Measurements from ENCODE around the gene PDCD1LG2. TPM values are rescaled to one million over a fixed set of nuclear protein-coding genes. Genes with fewer than 3 reads are reported as not detected.
"Not testable (repeated sequence)": the region's sequence is repeated elsewhere in the genome, so short reads cannot be mapped to it uniquely, and the experiment has no call there.

The PDCD1LG2 gene
- total and polyA plus RNA-seq, 5 donors from 2014 or later: 0.85 to 2.5 (median 1.0) TPM; not detected in 1

DNA sequence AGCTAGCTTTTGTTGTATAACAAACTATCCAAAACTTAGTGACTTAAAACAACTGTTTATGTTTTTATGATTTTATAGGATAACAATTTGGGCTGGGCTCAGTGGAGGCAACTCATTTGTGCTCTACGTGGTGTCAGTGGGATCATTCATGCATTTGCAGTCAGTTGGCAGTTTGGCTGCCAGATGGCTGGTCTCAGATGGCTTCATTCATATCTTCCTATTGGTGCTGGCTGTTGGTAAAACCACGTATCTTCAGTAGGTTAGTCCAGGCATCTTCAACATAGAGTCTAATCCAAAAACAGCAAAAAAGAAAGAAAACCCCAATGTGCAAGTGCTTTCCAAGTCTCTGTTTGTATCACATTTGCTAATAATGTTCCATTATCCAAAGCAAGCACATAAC lies 66.9 kb downstream of the PDCD1LG2 start:
- Mint-ChIP-seq H3K9me3 (peaks cover 0 to 4% (median 0%) of the 10 kb centered on the region in 7 donors), H3K36me3 (peaks cover 16% of the 10 kb centered on the region), H3K4me3 (no peak overlapping the region), H3K27me3 (no peaks in the 10 kb centered on the region), H3K4me1 (peaks cover 0 to 9% (median 6%) of the 10 kb centered on the region in 4 donors), H3K27ac (peak overlapping the region in 1 of 3 donors; percentile 17)
- H3K9me3 ChIP-seq (ENCODE audit: control insufficient read depth in 2 of 2, low read length in 2 of 2): no peaks in the 10 kb centered on the region
- H3K27ac ChIP-seq (ENCODE audit: insufficient read depth, low read length, poor library complexity, severe bottlenecking): no peak overlapping the region
- H3K4me3 ChIP-seq (ENCODE audit: low read depth, low read length): no peak overlapping the region
- no peaks in the 10 kb centered on the region for H3K36me3 ChIP-seq (ENCODE audit: control insufficient read depth, insufficient read depth, low read length)
- H3K27me3 ChIP-seq (ENCODE audit: control insufficient read depth, insufficient read depth, low read length): no peaks in the 10 kb centered on the region
- no peaks in the 10 kb centered on the region for H3K4me1 ChIP-seq (ENCODE audit: control insufficient read depth, insufficient read depth, low read length, poor library complexity, severe bottlenecking)
- ATAC-seq (ENCODE audit: low read depth in 2 of 2) (no peak), DNase-seq (no peak)

DNA sequence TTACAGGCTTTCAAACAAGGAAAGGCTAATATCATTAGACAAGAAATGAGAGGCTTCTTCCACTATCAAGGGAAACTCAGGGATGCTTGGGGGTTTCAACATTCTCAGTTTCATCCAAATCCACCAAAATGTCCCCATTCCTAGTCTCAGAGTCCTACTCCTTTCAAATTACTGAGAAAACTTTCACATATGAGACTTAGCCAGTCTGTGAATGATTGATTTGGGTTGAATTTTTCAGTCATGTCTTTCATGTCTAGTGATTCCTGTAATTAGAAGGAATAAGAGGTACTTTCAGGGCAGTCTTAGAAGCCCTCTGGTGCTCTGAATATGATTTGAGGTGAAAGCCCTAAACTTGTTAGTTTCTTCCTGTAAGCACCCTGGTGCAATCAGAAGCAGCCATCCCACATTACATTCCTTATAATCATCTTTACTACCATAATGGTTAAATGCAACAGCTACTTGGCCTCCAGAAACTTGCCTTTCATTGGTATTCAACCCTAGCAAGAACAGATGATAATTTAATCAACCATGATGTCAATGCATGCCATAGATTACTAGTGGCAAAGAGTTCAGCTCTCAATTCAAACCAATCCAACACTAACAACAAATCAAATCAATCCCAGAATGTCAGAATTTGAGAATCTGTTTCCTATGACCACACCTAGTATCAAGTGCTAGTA lies 67.8 kb downstream of the PDCD1LG2 start:
- peaks cover 16% of the 10 kb centered on the region for H3K36me3 Mint-ChIP-seq
- H3K27me3 Mint-ChIP-seq: no peaks in the 10 kb centered on the region
- ATAC-seq (ENCODE audit: low read depth in 2 of 2) (no peak), DNase-seq (no peak)
- no peaks in the 10 kb centered on the region for H3K4me1 ChIP-seq (ENCODE audit: control insufficient read depth, insufficient read depth, low read length, poor library complexity, severe bottlenecking)
- H3K27ac Mint-ChIP-seq: peak overlapping the region; percentile 27 to 64 (median 38)
- H3K9me3 ChIP-seq (ENCODE audit: control insufficient read depth in 2 of 2, low read length in 2 of 2): no peaks in the 10 kb centered on the region
- no peak overlapping the region for H3K4me3 Mint-ChIP-seq
- H3K4me1 Mint-ChIP-seq: peaks cover 0 to 9% (median 8%) of the 10 kb centered on the region in 4 donors
- no peak overlapping the region for H3K27ac ChIP-seq (ENCODE audit: insufficient read depth, low read length, poor library complexity, severe bottlenecking)
- no peak overlapping the region for H3K4me3 ChIP-seq (ENCODE audit: low read depth, low read length)
- no peaks in the 10 kb centered on the region for H3K27me3 ChIP-seq (ENCODE audit: control insufficient read depth, insufficient read depth, low read length)
- H3K36me3 ChIP-seq (ENCODE audit: control insufficient read depth, insufficient read depth, low read length): no peaks in the 10 kb centered on the region
- peaks cover 0 to 3% (median 0%) of the 10 kb centered on the region in 7 donors for H3K9me3 Mint-ChIP-seq

DNA sequence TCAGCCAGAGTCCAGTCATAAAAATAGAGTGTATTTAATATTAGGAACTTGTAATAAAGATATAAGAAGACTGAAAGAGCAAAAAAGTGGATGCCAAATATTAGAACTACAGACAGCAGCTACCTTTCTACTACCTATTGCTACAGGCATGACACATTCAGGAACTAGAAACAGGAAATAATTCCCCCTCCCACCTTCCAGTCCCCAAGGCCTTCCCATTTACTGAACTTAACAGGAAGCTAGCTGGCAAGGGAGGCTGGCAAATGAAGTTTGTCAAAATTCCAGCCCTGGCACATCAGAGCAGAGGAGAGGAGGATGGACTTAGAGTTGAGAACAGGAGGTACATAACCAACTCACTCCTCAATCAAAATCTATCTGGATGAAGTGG lies 68.4 kb downstream of the PDCD1LG2 start:
- ATAC-seq (ENCODE audit: low read depth in 2 of 2) (no peak), DNase-seq (no peak)
- H3K4me3 Mint-ChIP-seq: no peak overlapping the region
- peak overlapping the region; percentile 6 to 64 (median 38) for H3K27ac Mint-ChIP-seq
- H3K36me3 Mint-ChIP-seq: peaks cover 16% of the 10 kb centered on the region
- H3K27me3 Mint-ChIP-seq: no peaks in the 10 kb centered on the region
- peaks cover 0 to 9% (median 8%) of the 10 kb centered on the region in 4 donors for H3K4me1 Mint-ChIP-seq
- Histone ChIP-seq H3K27me3 (ENCODE audit: control insufficient read depth, insufficient read depth, low read length) (no peaks in the 10 kb centered on the region), H3K9me3 (ENCODE audit: control insufficient read depth in 2 of 2, low read length in 2 of 2) (no peaks in the 10 kb centered on the region), H3K36me3 (ENCODE audit: control insufficient read depth, insufficient read depth, low read length) (no peaks in the 10 kb centered on the region), H3K27ac (ENCODE audit: insufficient read depth, low read length, poor library complexity, severe bottlenecking) (no peak overlapping the region), H3K4me3 (ENCODE audit: low read depth, low read length) (no peak overlapping the region), H3K4me1 (ENCODE audit: control insufficient read depth, insufficient read depth, low read length, poor library complexity, severe bottlenecking) (no peaks in the 10 kb centered on the region)
- peaks cover 0 to 3% (median 0%) of the 10 kb centered on the region in 7 donors for H3K9me3 Mint-ChIP-seq

DNA sequence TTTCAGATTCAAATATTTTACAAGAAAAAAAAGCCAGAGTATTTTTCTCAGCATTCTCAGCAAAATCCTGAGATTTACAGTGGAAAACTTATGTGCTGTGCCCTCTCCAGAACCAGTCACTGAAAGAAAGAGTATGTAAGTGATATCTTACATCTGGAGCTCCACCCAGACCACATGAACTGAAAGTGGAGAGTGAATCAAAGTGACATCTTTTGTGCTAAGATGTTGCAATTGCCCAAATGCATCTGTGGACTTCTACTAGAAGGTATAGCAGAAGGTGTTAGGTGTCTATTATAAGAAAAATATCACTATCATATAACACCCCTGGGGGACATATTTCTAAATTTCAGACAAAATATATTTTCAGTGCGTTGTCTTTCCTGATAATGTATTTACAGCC lies 69.5 kb downstream of the PDCD1LG2 start:
- Mint-ChIP-seq H3K27me3 (no peaks in the 10 kb centered on the region), H3K27ac (no peak overlapping the region), H3K9me3 (peaks cover 0 to 2% (median 0%) of the 10 kb centered on the region in 7 donors), H3K4me1 (peaks cover 5 to 9% (median 8%) of the 10 kb centered on the region in 4 donors), H3K4me3 (no peak overlapping the region), H3K36me3 (peaks cover 15% of the 10 kb centered on the region)
- no peak for DNase-seq
- no peaks in the 10 kb centered on the region for H3K36me3 ChIP-seq (ENCODE audit: control insufficient read depth, insufficient read depth, low read length)
- no peak overlapping the region for H3K4me3 ChIP-seq (ENCODE audit: low read depth, low read length)
- H3K27ac ChIP-seq (ENCODE audit: insufficient read depth, low read length, poor library complexity, severe bottlenecking): no peak overlapping the region
- H3K27me3 ChIP-seq (ENCODE audit: control insufficient read depth, insufficient read depth, low read length): no peaks in the 10 kb centered on the region
- ATAC-seq (ENCODE audit: low read depth in 2 of 2): no peak
- H3K9me3 ChIP-seq (ENCODE audit: control insufficient read depth in 2 of 2, low read length in 2 of 2): no peaks in the 10 kb centered on the region
- H3K4me1 ChIP-seq (ENCODE audit: control insufficient read depth, insufficient read depth, low read length, poor library complexity, severe bottlenecking): no peaks in the 10 kb centered on the region

DNA sequence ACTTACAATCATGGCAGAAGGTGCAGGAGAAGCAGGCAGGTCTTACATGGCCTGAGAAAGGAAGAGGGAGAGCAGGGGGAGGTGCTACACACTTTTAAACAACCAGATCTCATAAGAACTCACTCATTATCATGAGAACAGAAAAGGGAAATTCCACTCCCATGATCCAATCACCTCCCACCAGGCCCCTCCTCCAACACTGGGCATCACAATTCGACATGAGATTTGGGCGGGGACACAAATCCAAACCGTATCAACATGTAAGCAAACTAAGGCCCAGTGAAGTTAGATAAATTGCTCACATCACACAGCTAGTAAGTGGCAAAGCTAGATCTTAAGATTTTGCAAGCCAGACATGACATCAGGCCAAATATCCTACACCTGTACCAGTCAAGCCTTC lies 70.3 kb downstream of the PDCD1LG2 start:
- Histone ChIP-seq H3K4me3 (ENCODE audit: low read depth, low read length) (no peak overlapping the region), H3K36me3 (ENCODE audit: control insufficient read depth, insufficient read depth, low read length) (no peaks in the 10 kb centered on the region), H3K27ac (ENCODE audit: insufficient read depth, low read length, poor library complexity, severe bottlenecking) (no peak overlapping the region), H3K27me3 (ENCODE audit: control insufficient read depth, insufficient read depth, low read length) (no peaks in the 10 kb centered on the region), H3K9me3 (ENCODE audit: control insufficient read depth in 2 of 2, low read length in 2 of 2) (no peaks in the 10 kb centered on the region), H3K4me1 (ENCODE audit: control insufficient read depth, insufficient read depth, low read length, poor library complexity, severe bottlenecking) (no peaks in the 10 kb centered on the region)
- ATAC-seq (ENCODE audit: low read depth in 2 of 2): no peak
- H3K9me3 Mint-ChIP-seq: peaks cover 0 to 2% (median 0%) of the 10 kb centered on the region in 7 donors
- DNase-seq: no peak
- H3K27ac Mint-ChIP-seq: peak overlapping the region in 1 of 3 donors; percentile 45
- H3K36me3 Mint-ChIP-seq: peaks cover 10% of the 10 kb centered on the region
- H3K4me3 Mint-ChIP-seq: no peak overlapping the region
- peaks cover 5 to 11% (median 8%) of the 10 kb centered on the region in 4 donors for H3K4me1 Mint-ChIP-seq
- no peaks in the 10 kb centered on the region for H3K27me3 Mint-ChIP-seq

DNA sequence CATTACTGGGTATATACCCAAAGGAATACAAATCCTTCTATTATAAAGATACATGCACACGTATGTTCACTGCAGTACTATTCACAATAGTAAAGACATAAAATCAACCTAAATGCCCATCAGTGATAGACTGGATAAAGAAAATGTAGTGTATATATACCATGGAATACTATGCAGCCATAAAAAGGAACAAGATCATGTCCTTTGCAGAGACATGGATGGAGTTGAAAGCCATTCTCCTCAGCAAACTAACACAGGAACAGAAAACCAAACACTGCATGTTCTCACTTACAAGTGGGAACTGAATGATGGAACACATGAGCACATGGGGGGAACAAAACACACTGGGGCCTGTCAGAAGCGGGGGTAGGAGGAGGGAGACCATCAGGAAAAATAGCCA lies 71.4 kb downstream of the PDCD1LG2 start:
- H3K4me3 Mint-ChIP-seq; H3K9me3 ChIP-seq (ENCODE audit: control insufficient read depth in 2 of 2, low read length in 2 of 2); H3K27ac ChIP-seq (ENCODE audit: insufficient read depth, low read length, poor library complexity, severe bottlenecking); H3K27me3 Mint-ChIP-seq; H3K4me3 ChIP-seq (ENCODE audit: low read depth, low read length); H3K4me1 ChIP-seq (ENCODE audit: control insufficient read depth, insufficient read depth, low read length, poor library complexity, severe bottlenecking); DNase-seq; H3K36me3 ChIP-seq (ENCODE audit: control insufficient read depth, insufficient read depth, low read length); H3K9me3 Mint-ChIP-seq; ATAC-seq (ENCODE audit: low read depth in 2 of 2); H3K27me3 ChIP-seq (ENCODE audit: control insufficient read depth, insufficient read depth, low read length): not testable (repeated sequence)
- peaks cover 14 to 21% (median 17%) of the 10 kb centered on the region in 4 donors for H3K4me1 Mint-ChIP-seq
- peaks cover 10% of the 10 kb centered on the region for H3K36me3 Mint-ChIP-seq
- peak overlapping the region in 1 of 3 donors; percentile 16 for H3K27ac Mint-ChIP-seq

DNA sequence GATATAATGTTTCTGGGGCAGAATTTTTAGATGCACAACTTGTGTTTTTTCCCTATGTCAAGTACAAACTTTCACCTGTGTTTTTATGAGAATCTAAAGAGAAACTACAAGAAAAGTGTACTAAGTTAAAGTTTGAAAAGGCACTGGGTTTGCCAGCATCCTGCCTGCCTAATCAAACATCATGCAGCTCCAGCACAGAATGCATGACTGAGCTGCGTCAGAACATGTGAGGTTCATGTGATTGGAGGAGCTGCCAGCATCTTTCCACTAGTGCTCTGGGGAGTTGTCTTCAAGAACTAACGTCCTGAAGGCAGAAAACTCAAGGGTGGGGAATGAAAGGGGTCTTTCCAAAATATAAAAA lies 72.5 kb downstream of the PDCD1LG2 start:
- peaks cover 10% of the 10 kb centered on the region for H3K36me3 Mint-ChIP-seq
- peaks cover 19 to 31% (median 24%) of the 10 kb centered on the region in 4 donors for H3K4me1 Mint-ChIP-seq
- H3K9me3 ChIP-seq (ENCODE audit: control insufficient read depth in 2 of 2, low read length in 2 of 2): no peaks in the 10 kb centered on the region
- H3K27ac ChIP-seq (ENCODE audit: insufficient read depth, low read length, poor library complexity, severe bottlenecking): no peak overlapping the region
- no peaks in the 10 kb centered on the region for H3K27me3 ChIP-seq (ENCODE audit: control insufficient read depth, insufficient read depth, low read length)
- H3K9me3 Mint-ChIP-seq: peaks cover 0 to 2% (median 0%) of the 10 kb centered on the region in 7 donors
- H3K36me3 ChIP-seq (ENCODE audit: control insufficient read depth, insufficient read depth, low read length): no peaks in the 10 kb centered on the region
- no peak overlapping the region for H3K4me3 ChIP-seq (ENCODE audit: low read depth, low read length)
- H3K4me3 Mint-ChIP-seq: no peak overlapping the region
- DNase-seq (peak in 2 of 3 donors; percentile 32 to 69), ATAC-seq (ENCODE audit: low read depth in 2 of 2) (peak in 1 of 2 donors; percentile 59)
- peaks cover 10% of the 10 kb centered on the region for H3K4me1 ChIP-seq (ENCODE audit: control insufficient read depth, insufficient read depth, low read length, poor library complexity, severe bottlenecking)
- H3K27ac Mint-ChIP-seq: peak overlapping the region in 2 of 3 donors; percentile 45 to 85
- H3K27me3 Mint-ChIP-seq: no peaks in the 10 kb centered on the region

DNA sequence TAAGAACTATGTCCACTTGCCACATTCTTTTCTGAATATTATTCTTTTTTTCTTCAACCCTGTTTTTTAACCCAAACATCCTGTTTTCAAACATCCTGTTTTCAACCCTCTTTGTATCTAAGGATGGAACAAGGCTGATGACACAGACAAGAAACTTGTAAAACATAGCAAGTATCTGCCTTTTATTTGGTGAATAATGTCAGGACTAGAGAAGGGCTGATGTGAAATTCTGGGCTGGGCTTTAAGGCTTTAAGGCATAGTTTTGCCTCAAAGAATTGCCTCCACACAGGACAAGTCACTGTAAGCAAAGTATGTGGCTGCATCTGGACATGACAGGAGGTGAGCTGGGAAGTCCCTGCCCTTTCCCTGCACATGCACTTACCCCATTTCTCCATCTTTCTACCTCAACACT lies 76.1 kb downstream of the PDCD1LG2 start:
- H3K27me3 Mint-ChIP-seq: no peaks in the 10 kb centered on the region
- Histone ChIP-seq H3K27me3 (ENCODE audit: control insufficient read depth, insufficient read depth, low read length) (peaks cover 1% of the 10 kb centered on the region), H3K4me3 (ENCODE audit: low read depth, low read length) (peak overlapping the region; percentile 23), H3K9me3 (ENCODE audit: control insufficient read depth in 2 of 2, low read length in 2 of 2) (no peaks in the 10 kb centered on the region), H3K36me3 (ENCODE audit: control insufficient read depth, insufficient read depth, low read length) (no peaks in the 10 kb centered on the region), H3K4me1 (ENCODE audit: control insufficient read depth, insufficient read depth, low read length, poor library complexity, severe bottlenecking) (peaks cover 10% of the 10 kb centered on the region), H3K27ac (ENCODE audit: insufficient read depth, low read length, poor library complexity, severe bottlenecking) (no peak overlapping the region)
- peaks cover 16 to 30% (median 26%) of the 10 kb centered on the region in 4 donors for H3K4me1 Mint-ChIP-seq
- peak; percentile 16 to 45 for ATAC-seq (ENCODE audit: low read depth in 2 of 2)
- H3K4me3 Mint-ChIP-seq: peak overlapping the region in 2 of 4 donors; percentile 4 to 6
- H3K27ac Mint-ChIP-seq: peak overlapping the region; percentile 34 to 91 (median 72)
- H3K36me3 Mint-ChIP-seq: peaks cover 3% of the 10 kb centered on the region
- DNase-seq: peak in 2 of 3 donors; percentile 31 to 57
- peaks cover 0 to 2% (median 0%) of the 10 kb centered on the region in 7 donors for H3K9me3 Mint-ChIP-seq

Measured in CD4-positive, CD25-positive, alpha-beta regulatory T cell (primary cell).